ENCODE data around the gene DENND4A. TPM values are rescaled to one million over a fixed set of nuclear protein-coding genes. Genes with fewer than 3 reads are reported as not detected.
"Not testable (repeated sequence)": the region's sequence is repeated elsewhere in the genome, so short reads cannot be mapped to it uniquely, and the experiment has no call there.

Gene DENND4A
- total RNA-seq, 2 experiments from 2014 or later, result 47.3 to 52.0 TPM

- CTCF ChIA-PET, result interaction anchor here (1.4 kb wide), 1 partner anchor 15 kb away, joined by 4 read pairs; no protein-coding TSS in a partner anchor
- no peak for ATAC-seq
- Mint-ChIP-seq H3K27me3 (no peaks in the 10 kb centered on the region), H3K4me3 (no peak overlapping the region), H3K4me1 (peaks cover 33% of the 10 kb centered on the region), H3K9me3 (ENCODE audit: low read depth) (no peaks in the 10 kb centered on the region), H3K27ac (no peak overlapping the region), H3K36me3 (peaks cover 36% of the 10 kb centered on the region)
- DNase-seq, result no peak
Measured at GRCh38 chr15:65759441-65759840, 32.7 kb downstream of the DENND4A start.

GRCh38 chr15:65758242-65758641 is 33.9 kb downstream of the DENND4A start:
- Mint-ChIP-seq H3K27me3 (no peaks in the 10 kb centered on the region), H3K27ac (no peak overlapping the region), H3K4me3 (no peak overlapping the region), H3K4me1 (peaks cover 31% of the 10 kb centered on the region), H3K36me3 (peaks cover 36% of the 10 kb centered on the region), H3K9me3 (ENCODE audit: low read depth) (no peaks in the 10 kb centered on the region)
- CTCF ChIA-PET, result no interaction called here
- DNase-seq, result no peak
- ATAC-seq, result no peak

GRCh38 chr15:65757256-65757655 is 34.8 kb downstream of the DENND4A start:
- Mint-ChIP-seq H3K27ac (no peak overlapping the region), H3K27me3 (no peaks in the 10 kb centered on the region), H3K36me3 (peaks cover 34% of the 10 kb centered on the region), H3K9me3 (ENCODE audit: low read depth) (no peaks in the 10 kb centered on the region), H3K4me1 (peaks cover 23% of the 10 kb centered on the region), H3K4me3 (no peak overlapping the region)
- DNase-seq (no peak), ATAC-seq (no peak)
- CTCF ChIA-PET, result no interaction called here

- CTCF ChIA-PET, result no interaction called here
- no peaks in the 10 kb centered on the region for H3K27me3 Mint-ChIP-seq
- DNase-seq, result no peak
- no peaks in the 10 kb centered on the region for H3K9me3 Mint-ChIP-seq (ENCODE audit: low read depth)
- no peak overlapping the region for H3K27ac Mint-ChIP-seq
- no peak overlapping the region for H3K4me3 Mint-ChIP-seq
- H3K36me3 Mint-ChIP-seq, result peaks cover 36% of the 10 kb centered on the region
- H3K4me1 Mint-ChIP-seq, result peaks cover 10% of the 10 kb centered on the region
- no peak for ATAC-seq
Measured at GRCh38 chr15:65752151-65752700, 39.9 kb downstream of the DENND4A start.

- Mint-ChIP-seq H3K27ac (no peak overlapping the region), H3K4me3 (no peak overlapping the region), H3K4me1 (peaks cover 10% of the 10 kb centered on the region), H3K9me3 (ENCODE audit: low read depth) (no peaks in the 10 kb centered on the region), H3K27me3 (no peaks in the 10 kb centered on the region), H3K36me3 (peaks cover 35% of the 10 kb centered on the region)
- DNase-seq, result no peak
- no peak for ATAC-seq
- CTCF ChIA-PET, result no interaction called here
Measured at GRCh38 chr15:65751431-65751830, 40.7 kb downstream of the DENND4A start.

GRCh38 chr15:65747265-65747664 is 44.8 kb downstream of the DENND4A start:
- Mint-ChIP-seq H3K4me3 (no peak overlapping the region), H3K27me3 (no peaks in the 10 kb centered on the region), H3K4me1 (peaks cover 10% of the 10 kb centered on the region), H3K27ac (no peak overlapping the region), H3K9me3 (ENCODE audit: low read depth) (no peaks in the 10 kb centered on the region), H3K36me3 (peaks cover 28% of the 10 kb centered on the region)
- CTCF ChIA-PET, result interaction anchor here (0.8 to 1.2 kb wide), 3 partner anchors 9 to 82 kb away, joined by 3 read pairs; no protein-coding TSS in a partner anchor
- ATAC-seq (no peak), DNase-seq (no peak)

GRCh38 chr15:65743637-65744252 is 48.3 kb downstream of the DENND4A start:
- DNase-seq (no peak), ATAC-seq (no peak)
- Mint-ChIP-seq H3K9me3 (ENCODE audit: low read depth) (no peaks in the 10 kb centered on the region), H3K27ac (no peak overlapping the region), H3K4me1 (peaks cover 15% of the 10 kb centered on the region), H3K36me3 (peaks cover 18% of the 10 kb centered on the region), H3K4me3 (no peak overlapping the region), H3K27me3 (no peaks in the 10 kb centered on the region)
- CTCF ChIA-PET, result no interaction called here

GRCh38 chr15:65740148-65740547 is 51.9 kb downstream of the DENND4A start:
- H3K9me3 Mint-ChIP-seq (ENCODE audit: low read depth), result no peaks in the 10 kb centered on the region
- DNase-seq (no peak), ATAC-seq (no peak)
- no peak overlapping the region for H3K27ac Mint-ChIP-seq
- no peak overlapping the region for H3K4me3 Mint-ChIP-seq
- peaks cover 15% of the 10 kb centered on the region for H3K4me1 Mint-ChIP-seq
- CTCF ChIA-PET, result no interaction called here
- peaks cover 36% of the 10 kb centered on the region for H3K36me3 Mint-ChIP-seq
- no peaks in the 10 kb centered on the region for H3K27me3 Mint-ChIP-seq

GRCh38 chr15:65738649-65739048 is 53.4 kb downstream of the DENND4A start:
- ATAC-seq (no peak), DNase-seq (no peak)
- CTCF ChIA-PET, result interaction anchor here (0.8 kb wide), 1 partner anchor 8 kb away, joined by 3 read pairs; no protein-coding TSS in a partner anchor
- Mint-ChIP-seq H3K4me3 (no peak overlapping the region), H3K9me3 (ENCODE audit: low read depth) (no peaks in the 10 kb centered on the region), H3K36me3 (peaks cover 34% of the 10 kb centered on the region), H3K4me1 (peaks cover 10% of the 10 kb centered on the region), H3K27ac (no peak overlapping the region), H3K27me3 (no peaks in the 10 kb centered on the region)

- H3K4me1 Mint-ChIP-seq; H3K4me3 Mint-ChIP-seq; DNase-seq; ATAC-seq; H3K9me3 Mint-ChIP-seq (ENCODE audit: low read depth); H3K27me3 Mint-ChIP-seq; H3K27ac Mint-ChIP-seq: not testable (repeated sequence)
- H3K36me3 Mint-ChIP-seq, result peaks cover 43% of the 10 kb centered on the region
- CTCF ChIA-PET, result interaction anchor here (0.6 kb wide), 1 partner anchor 173 kb away, joined by 4 read pairs; no protein-coding TSS in a partner anchor
Measured at GRCh38 chr15:65733599-65733998, 58.5 kb downstream of the DENND4A start.

- H3K9me3 Mint-ChIP-seq (ENCODE audit: low read depth), result no peaks in the 10 kb centered on the region
- H3K27me3 Mint-ChIP-seq, result no peaks in the 10 kb centered on the region
- no peaks in the 10 kb centered on the region for H3K4me1 Mint-ChIP-seq
- ATAC-seq (no peak), DNase-seq (no peak)
- peaks cover 39% of the 10 kb centered on the region for H3K36me3 Mint-ChIP-seq
- CTCF ChIA-PET, result no interaction called here
- H3K27ac Mint-ChIP-seq, result no peak overlapping the region
- H3K4me3 Mint-ChIP-seq, result no peak overlapping the region
Measured at GRCh38 chr15:65732698-65733097, 59.4 kb downstream of the DENND4A start.

GRCh38 chr15:65731926-65732325 is 60.2 kb downstream of the DENND4A start:
- DNase-seq (no peak), ATAC-seq (no peak)
- Mint-ChIP-seq H3K27me3 (no peaks in the 10 kb centered on the region), H3K4me1 (no peaks in the 10 kb centered on the region), H3K27ac (no peak overlapping the region), H3K36me3 (peaks cover 33% of the 10 kb centered on the region), H3K9me3 (ENCODE audit: low read depth) (no peaks in the 10 kb centered on the region), H3K4me3 (no peak overlapping the region)
- CTCF ChIA-PET, result no interaction called here

- Mint-ChIP-seq H3K4me3 (no peak overlapping the region), H3K9me3 (ENCODE audit: low read depth) (no peaks in the 10 kb centered on the region), H3K27me3 (no peaks in the 10 kb centered on the region), H3K36me3 (peaks cover 30% of the 10 kb centered on the region), H3K4me1 (no peaks in the 10 kb centered on the region), H3K27ac (no peak overlapping the region)
- ATAC-seq, result no peak
- CTCF ChIA-PET, result interaction anchor here (0.5 kb wide), 1 partner anchor 102 kb away, joined by 3 read pairs; no protein-coding TSS in a partner anchor
- no peak for DNase-seq
Measured at GRCh38 chr15:65730549-65731172, 61.4 kb downstream of the DENND4A start.

Measured in activated CD8-positive, alpha-beta memory T cell treated with anti-CD3 and anti-CD28 coated beads, Interleukin-2, amount 10 ng/mL, durations not matched to agents 7 days and 5 days (primary cell).